GM19035 (cell line): ENCODE results near the gene LOX.

Source experiments
- ATAC-seq: cut with Tn5 transposase; IDR thresholded peaks from one replicate; pipeline ENCODE4 v1.9.1; 2021; ENCODE audit not compliant: unreplicated experiment

LOX gene

DNA sequence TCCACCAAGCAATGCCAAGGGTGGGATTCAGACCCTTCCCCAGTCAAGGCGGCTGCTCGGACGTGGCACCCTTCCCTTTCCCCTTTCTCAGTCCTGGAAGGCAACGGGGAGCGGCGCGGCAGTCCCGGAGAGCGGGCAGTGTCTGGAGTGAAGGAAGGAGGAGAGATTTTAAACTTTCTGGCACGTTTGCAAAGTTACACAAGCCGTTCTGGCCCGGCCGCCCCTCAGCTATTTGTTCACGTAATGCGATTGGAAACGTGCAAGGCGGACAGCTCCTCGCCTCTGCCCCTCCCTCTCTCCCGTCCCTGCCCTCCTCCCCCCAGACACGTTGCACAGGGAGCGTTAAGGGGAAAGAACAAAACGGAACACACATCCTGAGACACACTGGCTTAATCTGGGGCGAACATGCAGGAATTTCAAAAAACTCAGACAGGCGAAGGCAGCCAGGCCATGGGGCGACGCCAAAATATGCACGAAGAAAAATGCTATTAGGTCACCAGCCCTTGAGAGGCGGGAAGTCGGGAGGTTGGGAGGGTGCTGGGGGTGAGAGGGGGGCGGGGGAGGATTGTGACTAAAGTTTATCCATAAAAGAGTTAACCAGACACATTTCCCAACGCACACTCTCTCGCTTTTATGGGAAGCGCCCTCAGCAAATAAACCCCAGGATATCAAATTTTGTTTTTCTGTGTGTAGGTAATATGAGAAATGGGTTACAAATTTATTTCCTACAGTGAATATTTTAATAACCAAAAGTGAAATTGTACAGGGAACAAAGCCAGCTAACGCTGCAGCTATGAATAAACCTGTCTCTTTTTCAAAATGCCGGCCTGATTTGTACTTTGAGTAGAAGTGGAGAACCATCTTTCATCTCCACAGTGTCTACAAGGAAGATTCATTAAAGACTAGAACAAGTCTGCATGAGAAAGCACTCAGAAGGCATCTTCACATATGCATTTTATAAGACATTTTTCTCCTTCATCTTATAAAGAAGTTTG lies at the start of gene LOX:
Gene LOX, minus strand, starts transcription at position 144 of the 995 bp plus-strand sequence. CDS start 274 bp downstream, outside the sequence.
- no peak for ATAC-seq

DNA sequence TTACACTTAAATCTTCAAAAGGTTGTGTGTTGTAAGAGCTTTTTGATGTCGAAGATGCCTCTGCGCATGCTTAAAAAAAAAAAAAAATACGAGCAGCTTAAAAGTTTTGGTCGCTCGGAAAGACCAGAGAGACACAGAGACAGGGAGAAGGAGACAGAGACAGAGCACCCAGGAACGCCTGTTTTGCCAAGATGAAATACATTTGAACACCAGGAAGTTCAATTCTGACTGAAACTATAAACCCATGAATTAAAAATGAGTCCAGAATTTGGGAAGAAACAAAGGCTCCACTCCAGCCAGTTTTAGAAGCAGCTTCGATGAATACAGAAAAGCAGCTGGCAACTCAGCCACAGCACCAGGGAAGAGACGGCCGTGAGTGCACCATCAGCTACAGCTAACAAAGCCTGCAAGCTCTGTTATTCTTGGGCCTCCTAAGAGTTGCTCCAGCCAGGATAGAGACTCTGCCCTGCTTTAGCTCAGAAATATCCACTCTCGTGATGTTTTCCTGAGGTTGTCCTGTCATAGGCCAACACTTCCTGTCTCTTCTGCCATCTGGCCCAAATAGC lies 48.8 kb upstream of the LOX start:
- no peak for ATAC-seq

- ATAC-seq, result no peak
Observed at GRCh38 chr5:122126177-122126755, 48.2 kb upstream of the LOX start.

DNA sequence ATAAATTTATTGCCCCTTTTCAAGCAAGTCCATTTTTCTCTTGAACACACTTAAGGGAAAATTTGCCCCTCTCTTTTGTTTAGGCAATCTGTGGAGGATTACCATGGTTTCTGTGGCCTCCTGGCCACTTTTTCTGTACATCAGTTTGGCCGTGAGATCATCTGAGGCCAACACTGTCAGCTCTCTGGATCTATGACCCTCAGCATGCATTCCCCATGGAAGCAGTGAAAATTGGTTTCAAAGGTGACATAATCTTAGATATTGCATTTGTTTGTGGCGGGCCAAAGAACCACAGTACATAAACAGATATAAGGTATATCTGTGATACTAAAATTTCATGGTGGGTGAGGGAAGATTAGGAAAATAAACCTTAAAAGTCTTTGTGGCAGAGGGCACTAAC lies 46.7 kb upstream of the LOX start:
- no peak for ATAC-seq

GRCh38 chr5:122121479-122122465 lies 43.7 kb upstream of the LOX start:
- ATAC-seq, result no peak

DNA sequence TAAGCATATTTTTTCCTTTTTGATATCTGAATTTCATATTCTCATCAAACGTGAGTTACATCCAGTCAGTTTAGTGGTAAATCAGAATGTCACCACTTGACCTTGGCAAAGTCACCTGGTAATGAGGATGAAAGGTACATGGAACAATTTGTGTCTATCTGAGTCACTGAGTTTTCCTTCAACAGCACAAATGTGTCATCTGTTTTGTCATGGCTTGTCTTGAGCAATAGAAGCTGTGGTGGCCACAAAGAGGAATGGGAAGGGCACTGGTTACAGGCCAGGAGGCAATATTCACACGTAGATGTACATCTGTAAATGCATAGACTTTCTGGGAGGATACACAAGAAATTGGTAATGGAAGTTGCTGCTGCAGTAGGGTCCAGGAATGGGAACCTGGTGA lies 42.9 kb upstream of the LOX start:
- no peak for ATAC-seq

GRCh38 chr5:122120493-122120892 lies 42.4 kb upstream of the LOX start:
- ATAC-seq, result no peak

- ATAC-seq, result no peak
Observed at GRCh38 chr5:122119205-122119604, 41.1 kb upstream of the LOX start.

- ATAC-seq, result no peak
Observed at GRCh38 chr5:122118356-122118948, 40.4 kb upstream of the LOX start.

GRCh38 chr5:122114501-122114900 lies 36.4 kb upstream of the LOX start:
- ATAC-seq, result no peak

- ATAC-seq, result no peak
Observed at GRCh38 chr5:122112733-122113558, 34.9 kb upstream of the LOX start.

- ATAC-seq, result no peak
Observed at GRCh38 chr5:122112063-122112462, 34.0 kb upstream of the LOX start.

- ATAC-seq, result no peak
Observed at GRCh38 chr5:122111460-122111859, 33.4 kb upstream of the LOX start.

DNA sequence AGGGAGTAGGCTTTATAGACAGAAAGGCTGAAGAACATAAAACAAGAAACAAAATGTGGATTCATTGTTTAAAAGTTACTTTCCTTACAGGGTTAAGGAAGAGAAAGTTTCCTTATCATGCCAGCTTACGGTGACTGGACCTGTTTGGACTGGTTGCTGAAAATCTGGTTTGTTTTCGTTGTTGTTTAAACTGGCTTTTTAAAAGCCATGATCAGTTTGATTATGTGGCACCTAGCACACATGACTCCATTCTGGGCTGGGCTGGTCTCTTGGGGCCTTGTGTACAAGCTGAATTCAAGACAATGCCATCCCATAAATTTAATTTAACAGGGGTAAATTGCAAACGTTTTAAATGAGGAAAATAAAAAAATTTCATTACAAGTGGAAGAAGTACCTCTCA lies 32.9 kb upstream of the LOX start:
- no peak for ATAC-seq

- no peak for ATAC-seq
Observed at GRCh38 chr5:122107016-122107415, 29.0 kb upstream of the LOX start.

GRCh38 chr5:122105909-122106308 lies 27.9 kb upstream of the LOX start:
- ATAC-seq, result no peak

- ATAC-seq, result no peak
Observed at GRCh38 chr5:122102825-122103224, 24.8 kb upstream of the LOX start.

DNA sequence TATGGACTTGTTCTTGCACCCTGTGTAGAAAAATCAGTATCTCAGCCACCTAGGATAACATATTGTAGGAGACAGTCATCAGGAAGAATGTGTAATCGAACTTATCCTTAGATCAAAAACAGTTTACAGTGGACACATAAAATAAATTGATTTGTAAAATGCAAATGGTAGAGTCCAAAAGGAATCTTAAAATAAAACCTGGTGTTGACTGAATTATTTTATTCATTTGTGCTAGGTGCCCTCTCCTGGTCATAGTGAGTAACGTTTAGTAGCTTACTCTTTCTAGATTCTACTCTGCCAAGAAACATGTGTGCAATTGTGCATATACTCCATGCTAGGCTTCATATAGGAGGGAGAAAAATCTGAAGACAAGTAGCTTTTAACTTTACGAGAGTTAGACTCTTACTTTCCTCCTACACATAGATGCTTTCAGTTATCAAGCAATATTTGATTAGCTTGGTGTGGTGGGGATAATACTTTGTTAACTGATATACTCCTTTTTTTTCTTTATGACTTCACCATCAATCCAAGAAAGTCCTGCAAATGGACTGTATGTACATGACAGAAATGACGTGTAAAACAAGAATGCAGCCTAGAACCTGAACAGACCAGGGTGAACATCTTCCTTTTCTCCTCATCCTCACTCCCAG lies 23.7 kb upstream of the LOX start:
- peak; percentile 72 for ATAC-seq
